Epithelial cell of esophagus (primary cell): ENCODE data around the gene CFAP45.

Experiments used
- DNase-seq: peaks from one replicate; pipeline ENCODE4 v3.0.0; 2010; ENCODE audit warnings: low read depth
- H3K4me3 ChIP-seq: 2 replicates; pipeline ENCODE4 v1.5.1; 2011; ENCODE audit warnings: mild to moderate bottlenecking, low read length, control low read depth
- TF ChIP-seq, protein P1 (sequence below): IDR thresholded peaks from 2 replicates; pipeline ENCODE4 v1.5.1; 2011; ENCODE audit warnings: low read depth, mild to moderate bottlenecking, low read length, control low read depth, inconsistent platforms; ENCODE audit not compliant: insufficient read depth; ENCODE audit errors: missing control alignments

Gene CFAP45

GRCh38 chr1:159944623-159945455 is 44.9 kb upstream of the CFAP45 start:
- peak; percentile 42 for DNase-seq
- peak overlapping the region; percentile 65 for H3K4me3 ChIP-seq
- TF ChIP-seq, protein P1, sequence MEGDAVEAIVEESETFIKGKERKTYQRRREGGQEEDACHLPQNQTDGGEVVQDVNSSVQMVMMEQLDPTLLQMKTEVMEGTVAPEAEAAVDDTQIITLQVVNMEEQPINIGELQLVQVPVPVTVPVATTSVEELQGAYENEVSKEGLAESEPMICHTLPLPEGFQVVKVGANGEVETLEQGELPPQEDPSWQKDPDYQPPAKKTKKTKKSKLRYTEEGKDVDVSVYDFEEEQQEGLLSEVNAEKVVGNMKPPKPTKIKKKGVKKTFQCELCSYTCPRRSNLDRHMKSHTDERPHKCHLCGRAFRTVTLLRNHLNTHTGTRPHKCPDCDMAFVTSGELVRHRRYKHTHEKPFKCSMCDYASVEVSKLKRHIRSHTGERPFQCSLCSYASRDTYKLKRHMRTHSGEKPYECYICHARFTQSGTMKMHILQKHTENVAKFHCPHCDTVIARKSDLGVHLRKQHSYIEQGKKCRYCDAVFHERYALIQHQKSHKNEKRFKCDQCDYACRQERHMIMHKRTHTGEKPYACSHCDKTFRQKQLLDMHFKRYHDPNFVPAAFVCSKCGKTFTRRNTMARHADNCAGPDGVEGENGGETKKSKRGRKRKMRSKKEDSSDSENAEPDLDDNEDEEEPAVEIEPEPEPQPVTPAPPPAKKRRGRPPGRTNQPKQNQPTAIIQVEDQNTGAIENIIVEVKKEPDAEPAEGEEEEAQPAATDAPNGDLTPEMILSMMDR, result no peak

- TF ChIP-seq, protein P1, result no peak
- DNase-seq, result peak; percentile 80
- H3K4me3 ChIP-seq, result peak overlapping the region; percentile 65
Observed at GRCh38 chr1:159943908-159944622, 44.1 kb upstream of the CFAP45 start.

DNA sequence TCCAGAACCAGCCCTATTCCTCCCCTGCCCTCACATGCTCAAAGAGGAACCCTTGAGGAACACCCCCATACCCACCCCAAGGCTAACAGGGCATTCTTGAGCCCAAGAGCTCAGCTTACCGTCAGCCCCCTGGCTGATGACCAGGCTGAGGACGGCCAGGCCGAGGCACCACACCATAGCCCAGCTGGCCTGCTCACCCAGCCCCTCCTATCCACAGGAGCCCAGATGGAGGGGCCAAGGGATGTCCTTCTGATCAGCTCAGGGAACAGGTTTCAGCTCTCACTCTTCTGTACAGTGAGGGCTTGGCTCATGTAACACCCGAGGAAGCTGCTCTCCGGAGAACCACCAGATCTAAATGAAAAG is 43.3 kb upstream of the CFAP45 start:
- TF ChIP-seq, protein P1, result no peak
- peak overlapping the region; percentile 65 for H3K4me3 ChIP-seq
- no peak for DNase-seq

GRCh38 chr1:159942632-159943277 is 42.8 kb upstream of the CFAP45 start:
- H3K4me3 ChIP-seq, result peak overlapping the region; percentile 65
- TF ChIP-seq, protein P1, result no peak
- no peak for DNase-seq

DNA sequence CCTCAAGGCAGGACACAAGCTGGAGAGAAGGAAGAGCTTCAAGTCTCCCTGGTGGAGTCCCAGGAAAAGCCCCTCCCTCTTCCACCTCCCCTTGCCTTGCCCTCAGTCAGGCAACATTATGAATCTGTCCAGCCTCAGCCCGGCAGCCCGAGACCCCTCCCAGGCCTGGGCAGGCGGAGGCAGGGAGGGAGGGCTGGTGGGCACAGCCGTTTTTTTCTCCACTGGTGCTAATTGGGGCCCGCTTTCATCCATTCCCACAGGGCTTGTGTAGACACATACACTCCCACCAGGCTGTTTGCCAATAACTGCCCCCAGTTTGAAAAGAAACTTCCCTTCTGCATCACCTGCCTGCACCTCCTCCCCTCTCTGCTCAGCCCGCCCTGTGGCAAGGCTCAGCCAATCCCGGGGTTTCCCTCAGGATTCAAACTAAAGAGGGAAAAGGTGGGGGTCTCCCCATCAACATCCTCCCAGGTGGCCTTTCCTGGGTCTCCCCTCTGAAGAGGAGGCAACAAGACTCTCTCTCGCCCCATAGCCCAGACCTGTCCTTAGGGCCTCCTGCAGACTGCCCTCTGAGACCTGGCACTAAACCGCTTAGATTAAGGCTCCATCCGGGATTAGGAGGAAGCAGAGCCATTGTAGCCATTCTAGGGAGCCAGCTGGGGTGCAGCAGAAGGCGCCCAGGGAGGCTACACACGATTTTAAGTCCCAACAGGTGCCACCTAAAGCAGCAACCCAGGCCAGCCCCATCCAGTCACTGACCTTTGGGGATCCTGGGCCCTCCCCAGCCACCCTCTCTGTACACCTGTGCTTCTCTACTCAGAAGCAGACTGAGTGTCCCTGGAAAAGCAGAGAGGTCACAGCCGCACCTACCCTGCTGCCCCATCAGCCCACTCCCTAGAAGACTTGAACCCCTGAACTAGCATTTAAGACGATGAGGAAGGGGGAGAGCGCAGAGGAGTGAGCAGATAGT is 41.9 kb upstream of the CFAP45 start:
- TF ChIP-seq, protein P1, result no peak
- no peak for DNase-seq
- peak overlapping the region; percentile 18 for H3K4me3 ChIP-seq

- no peak for DNase-seq
- TF ChIP-seq, protein P1, result no peak
- no peak overlapping the region for H3K4me3 ChIP-seq
Observed at GRCh38 chr1:159941141-159941540, 41.2 kb upstream of the CFAP45 start.
